Measurements from ENCODE around the gene MCTP2. TPM values are rescaled to one million over a fixed set of nuclear protein-coding genes. Genes with fewer than 3 reads are reported as not detected.

Gene MCTP2
- total and polyA plus RNA-seq, 2 of the 8 experiments (the other 6 are each of a cell fraction or from before 2014, with no cell fraction given): 3.4 to 4.5 TPM

GRCh38 chr15:94385441-94385840 is 154.1 kb downstream of the MCTP2 start (continued):
- no peak for TF ChIP-seq ATF2 (IDR thresholded peaks at IDR 0.05; ENCODE audit: low read length)
- TF ChIP-seq SIRT6 (IDR thresholded peaks at IDR 0.05; ENCODE audit: low read length): no peak
- no peak for TF ChIP-seq PHF8 (conservative IDR thresholded peaks at IDR 0.05; ENCODE audit: low read depth, low read length)
- TF ChIP-seq ASH2L (IDR thresholded peaks at IDR 0.05; ENCODE audit: low read length): no peak
- no peak for TF ChIP-seq CREB1 (IDR thresholded peaks at IDR 0.05)
